IMR-90 (cell line): ENCODE data around the gene PI16. TPM values are rescaled to one million over a fixed set of nuclear protein-coding genes. Genes with fewer than 3 reads are reported as not detected.

Experiments
- ATAC-seq: fragments of 200-7000 bp; cut with Tn5 transposase; 2 replicates; pipeline ENCODE4 v1.9.1; 2020; ENCODE audit warnings: low read depth, mild to moderate bottlenecking, moderate library complexity
- BruUV-seq: library from RNA; stranded (reverse); fragments of 400-500 nt; replicated peaks from 2 replicates; lab custom pipeline; 2021; lab: Mats Ljungman, UMichigan
- CTCF ChIA-PET: fragments of 300-600 bp; formaldehyde crosslinking; extraction: SDS; loops from one replicate; lab custom pipeline; 2021; ENCODE audit warnings: antibody characterized with exemption; lab: Yijun Ruan, JAX
- POLR2A ChIA-PET: fragments of 300-600 bp; sonication (Branson Sonifier 250); formaldehyde crosslinking; loops from one replicate; lab custom pipeline; 2022; ENCODE audit warnings: antibody characterized with exemption; ENCODE audit not compliant: unreplicated experiment; lab: Charles Lee
- DNase-seq: peaks from one replicate; pipeline ENCODE4 v3.0.0; 2013
- H2AFZ ChIP-seq: replicated peaks from 2 replicates; pipeline ENCODE3; 2013; ENCODE audit warnings: low read length, mild to moderate bottlenecking; ENCODE audit not compliant: poor library complexity
- H2AK5ac ChIP-seq: 2 replicates; pipeline ENCODE4 v1.6.1; 2013; ENCODE audit warnings: low read depth, low read length, inconsistent platforms
- H2AK9ac ChIP-seq: replicated peaks from 2 replicates; pipeline ENCODE3; 2013; ENCODE audit warnings: mild to moderate bottlenecking, low read depth, low read length, moderate library complexity; ENCODE audit not compliant: poor library complexity
- H2BK120ac ChIP-seq: 2 replicates; pipeline ENCODE4 v1.6.1; 2013; ENCODE audit warnings: low read depth, low read length, inconsistent platforms
- H2BK15ac ChIP-seq: 3 replicates; pipeline ENCODE4 v1.6.1; 2013; ENCODE audit warnings: low read depth, low read length, inconsistent platforms
- H2BK20ac ChIP-seq: 2 replicates; pipeline ENCODE4 v1.6.1; 2013; ENCODE audit warnings: low read depth, mild to moderate bottlenecking, inconsistent platforms, low read length, moderate library complexity
- H2BK5ac ChIP-seq: 2 replicates; pipeline ENCODE4 v1.6.1; 2013; ENCODE audit warnings: mild to moderate bottlenecking, low read depth, low read length, inconsistent platforms; ENCODE audit not compliant: poor library complexity, severe bottlenecking
- H3K14ac ChIP-seq: replicated peaks from 2 replicates; pipeline ENCODE4 v1.6.1; 2013; ENCODE audit warnings: low read depth, low read length, inconsistent platforms
- H3K18ac ChIP-seq: 2 replicates; pipeline ENCODE4 v1.6.1; 2013; ENCODE audit warnings: low read depth, low read length, control low read depth
- H3K23ac ChIP-seq: 2 replicates; pipeline ENCODE4 v1.6.1; 2013; ENCODE audit warnings: low read depth, low read length, inconsistent platforms
- H3K27ac ChIP-seq: 2 replicates; pipeline ENCODE4 v1.5.1; 2013; ENCODE audit warnings: mild to moderate bottlenecking, control low read depth, low read length; ENCODE audit not compliant: insufficient read depth
- H3K27me3 ChIP-seq: 2 replicates; pipeline ENCODE4 v1.6.1; 2013; ENCODE audit warnings: low read length; ENCODE audit not compliant: control insufficient read depth, insufficient read depth
- H3K36me3 ChIP-seq: 2 replicates; pipeline ENCODE4 v1.6.1; 2013; ENCODE audit warnings: low read length, mixed read lengths; ENCODE audit not compliant: control insufficient read depth, insufficient read depth
- H3K4ac ChIP-seq: 2 replicates; pipeline ENCODE4 v1.6.1; 2013; ENCODE audit warnings: low read depth, low read length, inconsistent platforms
- H3K4me1 ChIP-seq: 2 replicates; pipeline ENCODE4 v1.6.1; 2013; ENCODE audit warnings: low read length, mixed read lengths; ENCODE audit not compliant: control insufficient read depth, insufficient read depth
- H3K4me2 ChIP-seq: 2 replicates; pipeline ENCODE4 v1.6.1; 2013; ENCODE audit warnings: low read depth, mild to moderate bottlenecking, control low read depth, low read length, moderate library complexity
- H3K4me3 ChIP-seq: 2 replicates; pipeline ENCODE4 v1.5.1; 2013; ENCODE audit warnings: low read depth, mild to moderate bottlenecking, control low read depth, low read length, moderate library complexity; ENCODE audit not compliant: insufficient read depth
- H3K56ac ChIP-seq: 2 replicates; pipeline ENCODE4 v1.6.1; 2013; ENCODE audit warnings: low read length, inconsistent platforms; ENCODE audit not compliant: insufficient read depth; ENCODE audit errors: extremely low read depth
- H3K79me1 ChIP-seq, 2 experiments: 2 replicates each; pipeline ENCODE4 v1.6.1; 2013; ENCODE audit warnings: low read length in 2 of 2, inconsistent platforms in 1 of 2, low read depth in 1 of 2
- H3K9ac ChIP-seq: 2 replicates; pipeline ENCODE4 v1.6.1; 2013; ENCODE audit warnings: low read depth, low read length, control low read depth
- H3K9me1 ChIP-seq: 2 replicates; pipeline ENCODE4 v1.6.1; 2013; ENCODE audit warnings: low read length, inconsistent platforms; ENCODE audit not compliant: insufficient read depth
- H3K9me3 ChIP-seq: 2 replicates; pipeline ENCODE4 v1.6.1; 2013; ENCODE audit warnings: low read length; ENCODE audit not compliant: control insufficient read depth, insufficient read depth
- H4K20me1 ChIP-seq: 2 replicates; pipeline ENCODE4 v1.6.1; 2013; ENCODE audit warnings: low read length, inconsistent platforms; ENCODE audit not compliant: insufficient read depth
- H4K5ac ChIP-seq: 2 replicates; pipeline ENCODE4 v1.6.1; 2013; ENCODE audit warnings: mild to moderate bottlenecking, low read depth, low read length, control low read depth
- H4K8ac ChIP-seq, 2 experiments: 2 replicates each; pipeline ENCODE4 v1.6.1; 2013; ENCODE audit warnings: low read depth in 2 of 2, low read length in 2 of 2, control low read depth in 1 of 2, inconsistent platforms in 1 of 2
- H4K91ac ChIP-seq: 2 replicates; pipeline ENCODE4 v1.6.1; 2013; ENCODE audit warnings: low read depth, low read length, inconsistent platforms; ENCODE audit not compliant: insufficient read depth
- BHLHE40 ChIP-seq: fragments of 150-350 bp; IDR thresholded peaks from 2 replicates; pipeline ENCODE4 v1.6.1; 2016; ENCODE audit warnings: mild to moderate bottlenecking, low read depth, low read length
- CEBPB ChIP-seq: IDR thresholded peaks from 2 replicates; pipeline ENCODE4 v1.6.1; 2012; ENCODE audit warnings: low read depth, low read length, improper control_type of control experiment
- FOS ChIP-seq: fragments of 150-350 bp; IDR thresholded peaks from 2 replicates; pipeline ENCODE4 v1.6.1; 2016; ENCODE audit warnings: low read depth, low read length
- MAFK ChIP-seq: IDR thresholded peaks from 2 replicates; pipeline ENCODE4 v1.6.1; 2012; ENCODE audit warnings: low read depth, low read length, improper control_type of control experiment
- MAZ ChIP-seq: IDR thresholded peaks from 2 replicates; pipeline ENCODE4 v1.6.1; 2012; ENCODE audit warnings: low read depth, mild to moderate bottlenecking, low read length, improper control_type of control experiment, moderate library complexity, borderline replicate concordance
- MXI1 ChIP-seq: IDR thresholded peaks from 2 replicates; pipeline ENCODE4 v1.6.1; 2012; ENCODE audit warnings: low read depth, mild to moderate bottlenecking, low read length, moderate library complexity, borderline replicate concordance
- NFE2L2 ChIP-seq: fragments of 150-350 bp; IDR thresholded peaks from 2 replicates; pipeline ENCODE4 v1.6.1; 2016; ENCODE audit warnings: low read depth, mild to moderate bottlenecking, low read length
- RAD21 ChIP-seq: IDR thresholded peaks from 2 replicates; pipeline ENCODE4 v1.6.1; 2012; ENCODE audit warnings: low read length, improper control_type of control experiment
- SMC3 ChIP-seq: fragments of 150-350 bp; IDR thresholded peaks from 2 replicates; pipeline ENCODE4 v1.6.1; 2016; ENCODE audit warnings: low read depth, mild to moderate bottlenecking, antibody characterized with exemption, low read length, moderate library complexity
- USF2 ChIP-seq: fragments of 150-350 bp; IDR thresholded peaks from 2 replicates; pipeline ENCODE4 v1.6.1; 2017; ENCODE audit warnings: mild to moderate bottlenecking, antibody characterized with exemption, low read length, low read depth
- WGBS, 2 experiments: methylation state at CpG; one replicate each; pipeline versions ENCODE4 v1.1.5 to v1.1.7; 2013; ENCODE audit warnings: missing lambda C conversion rate in 2 of 2; ENCODE audit not compliant: insufficient read length in 1 of 2; ENCODE audit errors: extremely low coverage in 2 of 2; 5-methylcytosine and 5-hydroxymethylcytosine counted together
- dilution Hi-C: fragments of 300-500 bp; cut with HindIII; formaldehyde crosslinking; loops from one replicate; pipeline ENCODE4 v1.14.3; 2018; ENCODE audit warnings: low sequenced_read_pairs; ENCODE audit not compliant: unreplicated experiment
- in situ Hi-C: fragments of 300-500 bp; cut with MboI; formaldehyde crosslinking; loops from 3 replicates; pipeline ENCODE4 v1.14.3; 2019; ENCODE audit warnings: low sequenced_read_pairs, inconsistent platforms, mixed read lengths
- intact Hi-C: fragments of 100-400 bp; cut with micrococcal nuclease; formaldehyde crosslinking; loops from 2 replicates; pipeline ENCODE4 v1.10.0; 2022
- polyA plus RNA-seq, 3 experiments: library from polyadenylated mRNA; depleted of rRNA; stranded (reverse); fragments of >200 nt; gene quantifications; 2 replicates each; pipeline ENCODE4 v1.2.3, GENCODE V29; 2012; ENCODE audit warnings: low replicate concordance in 1 of 3
- total RNA-seq: library from RNA; depleted of rRNA; stranded (reverse); fragments of >200 nt; gene quantifications from 2 replicates; pipeline ENCODE4 v1.2.3, GENCODE V29; 2012

The PI16 gene
- total and polyA plus RNA-seq, 2 of the 4 experiments (the other 2 are of a cell fraction) = 0.21 TPM; not detected in 1

GRCh38 chr6:36906539-36907325 lies 47.8 kb upstream of the PI16 start:
- no peaks in the 10 kb centered on the region for H3K27me3 ChIP-seq
- H2BK20ac ChIP-seq = no peak overlapping the region; the same call in 1 of the 2 replicates
- no peak overlapping the region for H3K14ac ChIP-seq
- no peak for ATAC-seq
- TF ChIP-seq MXI1 (no peak), SMC3 (no peak), BHLHE40 (no peak), USF2 (no peak), NFE2L2 (no peak), CEBPB (no peak), MAFK (no peak), MAZ (no peak), RAD21 (no peak), FOS (no peak)
- H4K20me1 ChIP-seq = peaks cover 3% of the 10 kb centered on the region; the same call in 1 of the 2 replicates
- no peak overlapping the region for H3K27ac ChIP-seq
- no peak overlapping the region; the same call in 1 of the 2 replicates for H3K4ac ChIP-seq
- no peak overlapping the region for H2AK5ac ChIP-seq
- no peak overlapping the region for H4K5ac ChIP-seq
- H2AK9ac ChIP-seq = no peak overlapping the region
- H2BK5ac ChIP-seq = no peak overlapping the region
- POLR2A ChIA-PET = no interaction called here
- H3K79me1 ChIP-seq = peaks cover 13 to 17% of the 10 kb centered on the region in 2 experiments
- no peak overlapping the region for H3K56ac ChIP-seq
- H3K4me3 ChIP-seq = no peak overlapping the region
- H4K8ac ChIP-seq = no peak overlapping the region
- H3K9me3 ChIP-seq = no peaks in the 10 kb centered on the region
- no peak overlapping the region for H3K18ac ChIP-seq
- in situ Hi-C loops = no loop called here
- H3K36me3 ChIP-seq = peaks cover 8% of the 10 kb centered on the region
- peak overlapping the region; percentile 56; the same call in 1 of the 2 replicates for H4K91ac ChIP-seq
- H2BK120ac ChIP-seq = peak overlapping the region; percentile 35
- H2BK15ac ChIP-seq = peak overlapping the region; percentile 34; the same call in 1 of the 3 replicates
- CTCF ChIA-PET = no interaction called here
- dilution Hi-C loops = no loop called here
- peaks cover 3% of the 10 kb centered on the region; the same call in 1 of the 2 replicates for H3K9me1 ChIP-seq
- H2AFZ ChIP-seq = no peak overlapping the region
- H3K9ac ChIP-seq = no peak overlapping the region
- DNase-seq = no peak
- intact Hi-C loops = no loop called here
- WGBS, 2 experiments = no CpG with 5 or more reads among the region's 2 CpGs
- no TSS peak for BruUV-seq
- 0 out of 2 replicates have a peak overlapping the region, but pooled peaks have one; percentile 56 for H3K23ac ChIP-seq
- no peak overlapping the region for H3K4me2 ChIP-seq
- H3K4me1 ChIP-seq = peaks cover 11% of the 10 kb centered on the region
